ENCODE measurements around the gene ARHGAP8.

DNA sequence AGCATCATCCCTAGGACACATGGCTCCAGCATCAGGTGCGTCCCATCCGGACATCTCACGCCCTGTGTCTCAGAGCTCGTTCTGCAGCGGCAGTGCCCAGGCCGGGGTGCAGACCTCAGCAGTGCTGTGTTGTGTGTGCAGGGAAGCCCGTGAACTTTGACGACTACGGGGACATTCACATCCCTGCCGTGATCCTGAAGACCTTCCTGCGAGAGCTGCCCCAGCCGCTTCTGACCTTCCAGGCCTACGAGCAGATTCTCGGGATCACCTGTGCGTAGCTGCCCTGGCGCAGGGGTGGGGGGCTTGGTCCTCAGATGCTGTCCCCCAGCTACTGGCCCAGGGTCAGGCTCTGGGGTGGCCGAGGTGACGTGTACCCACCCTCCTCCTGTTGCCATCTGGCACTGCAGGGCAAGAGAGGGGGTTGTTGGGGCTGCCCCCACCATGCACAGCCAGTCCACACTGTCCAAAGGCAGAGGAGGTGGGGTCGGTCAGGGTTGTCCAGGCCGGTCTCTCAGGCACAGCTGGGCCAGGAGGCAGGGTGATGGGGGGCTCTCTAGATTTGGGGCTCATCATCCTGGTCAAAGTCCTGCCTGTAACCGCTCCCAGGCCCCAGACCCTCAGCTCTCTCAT, 96.5 kb downstream of the ARHGAP8 start:
- TF ChIP-seq POLR2A (IDR thresholded peaks at IDR 0.05), result no peak
- TF ChIP-seq CTCF (IDR thresholded peaks at IDR 0.05), result no peak
